HG02678 (cell line): ENCODE results near the gene GLDN.

Source experiments
- ATAC-seq: cut with Tn5 transposase; IDR thresholded peaks from one replicate; pipeline ENCODE4 v1.9.1; 2021; ENCODE audit warnings: mild to moderate bottlenecking, moderate library complexity; ENCODE audit not compliant: unreplicated experiment

Gene GLDN

GRCh38 chr15:51341366-51342226, at the start of gene GLDN:
GLDN (plus strand) TSS chr15:51341655; CDS start chr15:51341685, 30 bp downstream.
- no peak for ATAC-seq

GRCh38 chr15:51298620-51299019, 42.8 kb upstream of the GLDN start:
- no peak for ATAC-seq

DNA sequence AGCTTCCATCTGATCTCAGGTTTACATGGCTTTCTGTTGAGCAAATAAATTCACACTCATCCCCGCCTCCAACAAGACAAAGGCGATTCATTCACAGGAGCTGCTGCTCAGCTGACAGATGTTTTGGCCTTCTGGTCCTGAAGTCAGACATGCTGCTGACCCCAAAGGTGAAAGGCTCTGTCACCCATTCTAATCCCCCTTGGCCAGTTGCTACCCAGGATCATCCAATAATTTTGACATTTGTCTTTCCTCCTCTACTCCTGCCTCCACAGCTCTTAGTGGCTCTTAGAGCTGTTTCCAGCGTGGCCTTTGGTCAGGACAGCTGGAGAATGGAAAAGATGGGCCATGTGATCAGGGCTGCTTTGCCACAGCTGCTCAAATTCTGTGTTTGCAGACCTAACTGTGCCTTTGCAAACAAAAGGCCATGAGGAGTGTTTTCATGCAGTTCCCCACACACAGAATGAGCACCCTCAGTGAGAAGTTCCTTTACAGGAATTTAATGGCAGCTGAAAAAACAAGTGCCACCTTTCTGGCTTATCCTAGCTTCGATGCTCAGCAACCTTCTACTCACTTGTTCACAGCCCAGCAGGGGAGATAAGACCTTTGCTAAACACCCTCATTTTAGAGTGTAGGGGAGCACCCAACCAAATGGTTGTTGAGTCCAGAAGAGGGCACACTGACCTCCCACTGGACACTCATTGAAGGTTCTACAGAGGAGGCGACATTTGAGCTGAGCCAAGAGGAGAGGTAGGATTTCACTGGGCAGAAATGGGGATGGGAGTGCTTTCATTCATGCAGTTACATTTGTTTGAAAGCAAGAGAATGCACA, 42.1 kb upstream of the GLDN start:
- ATAC-seq = no peak

- no peak for ATAC-seq
Measured at GRCh38 chr15:51302480-51302879, 39.0 kb upstream of the GLDN start.

DNA sequence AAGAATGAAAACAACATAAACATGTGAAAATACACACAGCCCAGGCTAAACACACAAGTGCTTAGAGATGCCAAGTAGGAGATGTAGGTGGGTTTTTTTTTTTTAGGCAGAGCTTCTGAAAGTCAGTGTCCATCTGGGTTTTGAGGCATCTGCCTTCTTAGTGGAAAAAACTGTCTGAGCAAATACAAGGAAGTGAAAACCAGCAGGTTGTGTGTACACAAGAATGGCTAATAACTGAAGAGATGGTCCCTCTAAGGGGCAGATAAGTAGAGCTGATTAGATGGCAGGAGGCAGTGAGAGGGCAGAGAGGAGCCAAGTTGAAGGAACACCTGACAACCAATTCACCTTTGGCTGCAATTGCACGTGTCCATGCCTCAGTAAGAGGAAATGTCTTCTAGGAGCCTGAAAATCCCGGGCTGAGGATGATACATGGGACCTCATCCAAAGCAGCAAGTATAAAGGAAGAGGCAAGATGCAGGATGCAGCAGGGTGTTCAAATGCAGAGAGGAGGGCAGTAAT, 37.9 kb upstream of the GLDN start:
- no peak for ATAC-seq

GRCh38 chr15:51307325-51307724, 34.1 kb upstream of the GLDN start:
- no peak for ATAC-seq

DNA sequence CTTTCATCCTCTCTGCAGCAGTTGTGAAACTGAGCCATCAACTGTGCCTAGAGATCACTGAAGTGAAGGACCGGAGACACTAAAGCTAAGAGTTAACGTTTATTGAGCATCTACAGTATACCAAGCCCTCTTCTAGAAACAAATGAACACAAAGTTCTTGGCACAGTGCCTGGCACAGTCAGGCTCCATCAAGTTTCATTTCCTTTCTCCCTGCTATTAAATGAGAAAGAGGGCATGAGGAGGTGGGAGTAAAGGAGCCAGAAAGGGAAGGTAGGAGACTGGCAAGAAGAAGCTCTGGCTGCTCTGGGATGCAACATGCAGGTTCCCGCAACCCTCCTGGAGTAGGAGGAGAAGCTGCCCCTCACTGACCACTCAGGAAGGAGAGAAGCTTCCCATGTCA, 33.6 kb upstream of the GLDN start:
- ATAC-seq = no peak

DNA sequence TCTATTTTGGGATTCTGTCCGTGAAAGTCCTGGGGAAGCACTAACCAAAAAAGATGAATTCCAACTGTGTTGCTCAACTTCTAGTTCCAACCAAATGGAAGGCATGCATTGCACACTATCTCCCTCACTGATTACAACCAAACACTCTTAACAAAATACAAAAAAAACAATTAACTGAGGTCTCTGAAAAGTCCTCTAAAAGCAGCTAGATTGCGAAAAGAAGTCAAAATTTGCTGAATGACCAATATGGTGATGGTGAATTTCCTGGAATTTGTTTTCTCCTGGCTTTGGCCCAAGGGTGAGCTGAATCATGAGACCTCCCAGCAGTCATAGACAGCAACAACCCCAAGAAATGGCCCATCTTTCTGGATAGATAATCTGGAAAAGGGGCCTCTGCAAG, 31.4 kb upstream of the GLDN start:
- ATAC-seq = no peak

- no peak for ATAC-seq
Measured at GRCh38 chr15:51311510-51311909, 29.9 kb upstream of the GLDN start.

GRCh38 chr15:51312166-51313073, 29.0 kb upstream of the GLDN start:
- no peak for ATAC-seq

- ATAC-seq = no peak
Measured at GRCh38 chr15:51313074-51313393, 28.4 kb upstream of the GLDN start.

- ATAC-seq = no peak
Measured at GRCh38 chr15:51313644-51314280, 27.7 kb upstream of the GLDN start.

GRCh38 chr15:51314391-51315337, 26.8 kb upstream of the GLDN start:
- no peak for ATAC-seq

- no peak for ATAC-seq
Measured at GRCh38 chr15:51315726-51316125, 25.7 kb upstream of the GLDN start.

DNA sequence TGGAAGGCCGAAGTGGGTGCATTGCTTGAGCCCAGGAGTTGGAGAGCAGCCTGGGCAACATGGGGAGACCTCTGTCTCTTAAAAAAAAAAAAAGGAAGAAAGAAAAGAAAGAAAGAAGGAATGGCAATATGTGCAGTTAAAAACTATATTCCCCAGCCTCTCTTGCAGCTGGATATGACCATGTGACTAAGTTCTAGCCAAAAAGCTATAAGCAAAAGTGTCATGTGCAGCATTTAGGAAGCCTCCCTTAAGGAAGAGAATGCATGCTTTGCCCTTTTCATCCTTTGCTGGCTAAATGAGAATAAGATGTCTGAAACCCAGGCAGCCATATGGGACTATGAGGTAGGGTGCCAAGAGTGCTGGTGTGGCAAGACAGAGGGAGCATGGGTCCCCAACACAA, 24.8 kb upstream of the GLDN start:
- no peak for ATAC-seq

DNA sequence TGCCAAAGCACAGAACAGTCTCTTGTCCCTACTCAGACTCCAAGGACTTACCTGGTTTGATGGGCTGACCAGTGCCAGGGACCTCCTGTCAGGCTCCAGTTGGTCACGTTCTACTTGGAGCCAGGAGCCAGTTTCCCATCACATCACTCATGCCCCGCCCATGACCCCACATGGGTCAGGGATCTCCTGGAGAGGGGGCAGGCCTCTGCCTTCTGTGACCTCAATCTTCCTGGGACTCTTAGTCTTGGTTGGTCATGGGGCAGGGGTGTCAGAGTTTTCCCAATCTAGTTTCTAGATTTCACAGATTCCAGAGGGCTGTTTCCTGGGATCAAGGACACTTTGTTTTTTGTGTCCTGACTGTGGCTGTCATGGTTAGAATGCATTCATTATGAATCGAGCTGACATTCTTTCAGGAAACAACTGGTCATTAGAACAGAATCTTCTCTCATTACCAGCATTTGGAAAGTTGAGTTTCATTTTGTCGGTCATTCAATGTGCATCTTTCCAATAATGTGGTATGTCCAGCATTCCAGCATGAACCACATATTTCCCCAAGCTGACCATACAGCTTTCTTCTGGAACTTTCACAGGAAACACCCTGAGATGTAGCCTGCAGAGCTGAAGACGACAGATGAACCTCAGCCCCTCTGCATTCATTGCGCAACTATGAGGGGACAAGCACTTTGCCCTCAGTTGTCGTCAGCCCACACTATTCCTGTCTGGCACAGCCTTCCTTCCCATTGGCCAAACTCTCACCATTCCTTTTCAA, 22.9 kb upstream of the GLDN start:
- ATAC-seq = no peak

- ATAC-seq = no peak
Measured at GRCh38 chr15:51319539-51319938, 21.9 kb upstream of the GLDN start.

DNA sequence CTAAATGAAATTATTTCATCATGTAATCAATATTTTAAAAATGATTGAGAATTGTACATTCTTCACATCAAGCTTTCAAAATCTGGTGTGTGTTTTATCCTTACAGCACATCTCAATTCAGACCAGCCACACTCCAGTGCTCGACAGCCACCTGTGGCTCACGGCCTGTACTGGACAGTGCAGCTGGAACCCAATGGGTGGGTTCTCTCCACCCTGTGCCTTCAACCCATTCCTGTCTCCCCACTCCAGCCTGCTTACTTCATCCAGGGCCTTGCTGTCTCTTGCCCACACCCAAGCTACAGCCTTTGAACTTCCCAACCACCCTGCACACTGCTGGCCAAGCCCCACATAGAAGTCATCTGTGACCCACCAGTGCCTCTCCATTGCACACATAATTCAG, 20.6 kb upstream of the GLDN start:
- no peak for ATAC-seq

- ATAC-seq = no peak
Measured at GRCh38 chr15:51321316-51321715, 20.1 kb upstream of the GLDN start.
